Measurements from ENCODE around the gene SEPTIN12.

SEPTIN12 gene

DNA sequence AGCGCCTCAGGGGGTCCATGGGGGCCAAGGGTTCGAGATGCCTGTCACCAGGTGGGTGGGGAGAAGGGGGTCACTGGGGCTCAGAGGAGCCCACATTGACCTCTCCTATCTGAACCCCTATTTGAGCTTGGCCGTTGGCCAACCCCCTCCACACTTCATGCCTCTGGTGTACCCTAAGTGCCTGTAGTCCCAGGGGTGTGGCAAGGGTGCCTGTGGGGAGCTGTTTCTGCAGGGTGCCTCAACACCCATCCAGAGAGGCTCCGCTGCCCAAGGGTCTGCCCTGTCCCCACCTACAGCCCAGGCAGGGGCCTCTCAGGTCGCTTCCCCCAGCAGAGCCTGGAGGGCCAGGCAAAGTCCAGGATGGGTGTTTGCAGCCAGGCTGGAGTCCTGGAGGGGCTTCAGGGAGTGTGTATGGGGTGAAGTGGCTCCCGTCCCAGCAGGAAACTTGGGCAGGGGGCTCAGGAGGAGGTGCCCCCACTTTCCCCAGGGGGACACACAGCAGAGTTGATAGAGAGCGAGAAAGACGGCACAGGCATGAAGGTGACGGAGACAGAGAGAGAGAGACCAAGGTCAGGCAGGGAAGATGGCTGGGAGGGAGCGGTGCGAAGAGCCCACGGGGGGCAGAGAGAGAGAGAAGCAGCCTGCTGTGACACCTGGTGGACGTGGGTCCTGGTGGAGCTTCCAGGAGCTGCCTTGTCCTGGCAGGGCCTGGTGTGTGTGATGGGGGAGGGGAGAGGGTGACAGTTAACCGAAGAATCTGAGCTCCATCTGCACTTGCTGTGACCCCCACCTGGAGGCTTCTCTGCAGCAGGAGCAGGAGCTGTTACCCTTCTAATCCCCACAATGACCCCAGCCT lies at the start of gene SEPTIN12:
TSS of gene SEPTIN12 (minus strand) at position 719 of the 856 bp plus-strand sequence. CDS start at position 19, 700 bp downstream.
- DNase-seq (ENCODE audit: low read depth, low spot score), result no peak

DNA sequence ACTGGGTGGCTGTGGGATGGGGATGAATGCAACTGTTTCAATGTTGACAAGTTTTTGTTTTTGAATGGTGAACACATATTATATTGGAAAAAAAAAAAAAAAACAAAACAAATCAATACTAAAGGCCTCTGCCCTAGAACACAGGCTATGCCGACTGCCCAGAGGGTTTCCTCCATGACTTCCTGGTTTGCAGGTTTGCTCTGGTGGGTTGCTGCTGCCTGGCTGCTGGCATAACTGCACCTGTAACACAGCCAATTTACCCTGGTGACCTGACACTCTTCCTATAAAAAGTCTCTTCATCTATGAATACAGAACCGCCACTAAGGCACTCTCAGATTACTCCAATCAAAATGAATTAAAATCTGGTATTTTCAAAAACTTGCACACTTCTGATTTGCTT lies 48.6 kb upstream of the SEPTIN12 start:
- no peak for DNase-seq (ENCODE audit: low read depth, low spot score)

DNA sequence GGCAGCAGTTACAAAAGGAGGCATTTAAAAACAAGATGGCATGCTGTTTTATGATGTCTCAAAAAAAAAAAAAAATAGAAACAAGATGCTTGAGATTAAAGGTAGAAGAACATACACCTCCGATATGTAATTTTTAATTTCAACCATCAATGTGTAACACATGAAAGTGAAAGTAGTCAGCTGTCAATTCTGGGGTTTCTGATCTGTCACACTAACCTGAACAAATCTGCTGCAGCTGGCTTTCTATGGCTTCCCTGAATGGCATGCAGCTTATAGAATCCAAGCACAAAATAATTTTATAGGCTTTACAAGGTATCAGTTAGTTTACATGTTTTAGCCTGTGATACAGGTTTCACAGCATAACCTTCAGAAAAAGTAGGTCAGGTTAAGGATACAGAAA lies 45.4 kb upstream of the SEPTIN12 start:
- DNase-seq (ENCODE audit: low read depth, low spot score), result no peak

- no peak for DNase-seq (ENCODE audit: low read depth, low spot score)
Observed at GRCh38 chr16:4832698-4833343, 44.7 kb upstream of the SEPTIN12 start.

GRCh38 chr16:4831616-4832015 lies 43.5 kb upstream of the SEPTIN12 start:
- DNase-seq (ENCODE audit: low read depth, low spot score), result no peak

DNA sequence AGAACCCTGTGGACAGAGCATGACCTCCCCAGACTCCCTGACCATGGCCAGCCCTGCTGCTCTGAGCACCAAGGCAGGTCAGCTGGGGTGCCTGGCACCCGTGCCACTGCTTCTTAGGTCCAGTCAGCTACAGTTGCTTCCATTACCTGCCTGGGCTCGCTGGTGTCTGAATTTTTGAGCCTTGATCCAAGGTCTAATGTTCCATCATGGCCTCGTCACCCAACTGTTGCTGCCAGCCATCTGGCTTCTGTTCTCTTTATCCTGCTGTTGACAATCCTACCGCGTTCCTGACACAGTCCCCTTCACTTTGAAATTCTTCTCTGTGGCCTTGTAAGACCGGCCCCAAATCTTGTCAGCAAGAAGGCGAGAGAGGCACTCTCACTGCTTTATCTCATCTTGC lies 42.3 kb upstream of the SEPTIN12 start:
- no peak for DNase-seq (ENCODE audit: low read depth, low spot score)

DNA sequence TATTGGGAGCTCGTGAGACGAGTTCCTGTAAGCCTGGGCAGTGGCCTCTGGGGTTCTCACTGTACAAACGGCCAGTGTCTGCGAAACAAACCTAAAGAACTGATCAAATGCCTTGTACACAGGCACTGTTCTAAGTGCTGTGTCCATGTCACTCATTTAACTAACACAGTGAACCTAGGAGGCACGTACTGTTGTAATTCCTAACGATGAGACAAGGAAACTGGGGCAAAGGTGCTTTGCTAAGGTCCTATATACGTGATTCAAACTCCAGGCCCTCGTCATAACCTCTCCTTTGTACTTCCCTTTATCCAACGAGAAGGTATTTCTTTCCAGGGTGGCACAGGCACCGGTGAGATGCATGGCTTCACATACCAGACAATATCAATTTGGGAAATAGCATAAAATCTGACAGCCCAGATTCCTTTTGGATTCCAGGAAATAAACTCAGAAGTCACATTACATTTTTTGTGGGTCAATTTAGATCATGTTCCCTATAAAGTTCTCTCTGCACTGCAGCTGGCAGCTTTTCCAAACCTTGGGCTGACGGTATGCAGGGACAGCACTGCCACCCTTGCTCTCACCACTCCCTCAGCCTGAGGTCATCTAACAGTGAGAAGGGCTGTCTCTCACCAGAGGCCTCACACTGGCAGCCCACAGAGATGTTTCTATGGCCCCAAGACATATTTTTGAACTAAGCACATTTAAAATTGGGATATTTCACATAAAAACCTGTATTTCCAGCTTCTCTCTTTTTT lies 40.6 kb upstream of the SEPTIN12 start:
- no peak for DNase-seq (ENCODE audit: low read depth, low spot score)

DNA sequence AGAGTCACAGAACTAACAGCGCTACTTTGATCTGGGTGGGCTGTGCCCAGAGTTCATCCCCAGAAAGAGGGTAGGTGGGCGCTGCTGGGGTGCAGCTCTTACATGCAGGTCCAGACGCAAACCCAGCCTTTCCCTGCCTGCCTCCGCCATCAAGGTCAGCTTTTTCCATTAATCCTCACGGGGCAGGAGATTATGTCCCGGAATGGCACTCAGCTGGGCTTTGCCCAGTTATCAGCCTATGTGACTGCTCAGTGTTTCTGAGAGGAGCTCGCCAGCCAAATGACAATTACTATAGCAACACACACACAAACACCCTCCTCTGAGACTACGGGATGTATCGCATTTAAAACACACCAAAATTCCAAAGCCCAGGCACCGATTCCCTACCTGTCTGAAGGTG lies 38.8 kb upstream of the SEPTIN12 start:
- DNase-seq (ENCODE audit: low read depth, low spot score), result no peak

DNA sequence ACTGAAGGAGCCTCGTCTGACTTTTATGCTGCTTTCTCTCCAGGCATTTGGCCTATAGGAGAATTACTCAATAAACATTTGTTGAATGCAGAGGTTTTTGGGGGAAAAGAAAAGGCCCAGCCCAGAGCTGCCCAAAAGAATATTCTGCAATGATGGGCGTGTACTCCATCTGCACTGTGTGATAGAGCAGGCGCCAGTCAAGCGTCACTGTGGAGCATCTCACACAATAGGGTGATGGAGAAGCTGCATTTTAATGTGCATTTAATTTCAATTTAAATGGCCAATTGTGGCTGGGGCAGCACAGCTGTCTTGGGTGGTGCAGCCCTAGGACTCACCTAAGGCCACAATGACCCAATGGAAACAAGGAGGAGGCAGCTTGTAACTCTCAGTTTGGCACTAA lies 38.4 kb upstream of the SEPTIN12 start:
- no peak for DNase-seq (ENCODE audit: low read depth, low spot score)

GRCh38 chr16:4825196-4825595 lies 37.1 kb upstream of the SEPTIN12 start:
- no peak for DNase-seq (ENCODE audit: low read depth, low spot score)

- DNase-seq (ENCODE audit: low read depth, low spot score), result no peak
Observed at GRCh38 chr16:4820652-4821051, 32.5 kb upstream of the SEPTIN12 start.

DNA sequence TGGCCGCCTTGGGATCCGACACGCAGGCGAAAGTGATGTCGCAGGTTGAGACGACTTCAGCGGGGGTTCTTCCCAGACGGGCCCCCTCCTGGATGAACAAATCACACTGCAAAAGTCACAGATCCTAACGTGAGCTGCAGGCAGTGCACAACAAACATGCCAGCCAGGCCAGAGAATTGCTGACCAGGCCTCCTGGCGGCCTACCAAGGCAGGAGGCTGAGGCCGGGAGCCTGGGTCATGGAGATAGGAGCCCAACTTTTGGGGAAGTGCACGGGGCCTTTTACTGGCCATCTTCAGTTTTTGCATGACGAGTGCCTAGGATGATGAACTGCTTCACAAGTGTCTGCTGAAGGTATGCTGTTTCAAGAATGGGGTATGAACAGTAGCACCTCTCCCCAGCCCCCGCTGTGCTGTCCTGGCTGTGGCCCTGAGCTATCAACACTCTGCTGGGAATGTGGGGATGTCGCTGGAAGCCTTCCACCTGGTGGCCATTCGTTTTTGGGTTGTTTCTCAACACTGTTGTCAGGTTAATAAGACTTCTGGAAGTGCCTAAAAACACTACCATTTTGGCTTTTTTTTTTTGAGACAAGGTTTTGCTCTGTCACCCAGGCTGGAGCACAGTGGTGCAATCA lies 26.5 kb upstream of the SEPTIN12 start:
- DNase-seq (ENCODE audit: low read depth, low spot score), result no peak

DNA sequence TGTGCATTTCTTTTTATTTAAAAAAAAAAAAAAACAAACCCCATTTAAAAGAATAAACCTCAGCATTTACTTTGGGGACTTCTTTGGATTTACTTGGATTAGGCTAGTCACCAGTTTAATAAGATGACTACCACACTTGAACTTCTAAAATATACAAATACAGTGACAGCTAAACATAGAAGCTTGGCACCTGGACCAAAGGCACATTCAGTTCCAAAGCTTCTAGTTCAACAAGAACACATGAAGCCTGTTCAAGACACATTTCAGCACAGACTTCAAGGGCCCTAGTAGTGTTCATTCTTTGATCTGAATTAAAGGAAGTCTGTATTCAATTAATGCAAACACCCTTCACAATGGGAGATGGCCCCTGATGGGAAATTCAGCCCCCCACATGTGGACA lies 25.9 kb upstream of the SEPTIN12 start:
- no peak for DNase-seq (ENCODE audit: low read depth, low spot score)

GRCh38 chr16:4813251-4814003 lies 25.3 kb upstream of the SEPTIN12 start:
- DNase-seq (ENCODE audit: low read depth, low spot score), result no peak

- no peak for DNase-seq (ENCODE audit: low read depth, low spot score)
Observed at GRCh38 chr16:4811773-4812172, 23.6 kb upstream of the SEPTIN12 start.

DNA sequence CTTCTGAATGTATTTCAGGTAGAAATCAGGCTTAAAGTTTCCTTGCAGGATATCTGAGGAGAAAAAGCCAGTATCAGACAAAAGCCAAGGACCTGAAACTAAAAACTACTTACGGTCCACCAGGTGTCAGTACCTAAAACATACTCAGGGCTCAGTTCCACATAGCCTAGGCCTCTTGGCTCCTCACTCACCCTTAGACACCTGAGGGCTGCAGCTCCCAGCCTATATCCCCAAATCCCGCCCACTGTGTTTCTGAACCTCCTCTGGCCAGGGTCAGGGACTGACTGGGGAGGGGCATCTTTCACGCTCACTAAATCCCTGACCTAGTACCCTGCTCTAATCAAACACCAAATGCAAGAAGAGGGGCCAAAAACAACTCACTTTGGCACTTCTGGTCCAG lies 23.1 kb upstream of the SEPTIN12 start:
- DNase-seq (ENCODE audit: low read depth, low spot score), result no peak

DNA sequence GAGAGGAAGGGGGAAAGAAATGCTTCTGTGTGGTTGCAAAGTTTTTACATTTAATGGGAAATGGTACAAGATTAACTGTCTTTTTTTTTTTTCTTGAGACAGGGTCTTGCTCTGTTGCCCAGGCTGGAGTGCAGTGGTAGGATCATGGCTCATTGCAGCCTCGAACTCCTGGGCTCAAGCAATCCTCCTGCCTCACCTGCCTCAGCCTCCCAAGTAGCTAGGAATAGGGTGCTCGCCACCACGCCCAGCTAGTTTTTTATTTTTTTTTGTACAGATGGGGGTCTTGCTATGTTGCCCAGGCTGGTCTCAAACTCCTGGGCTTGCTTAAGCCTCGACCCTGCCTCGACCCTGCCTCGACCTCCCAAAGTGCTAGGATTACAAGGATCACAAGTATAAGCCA lies 18.1 kb upstream of the SEPTIN12 start:
- no peak for DNase-seq (ENCODE audit: low read depth, low spot score)

DNA sequence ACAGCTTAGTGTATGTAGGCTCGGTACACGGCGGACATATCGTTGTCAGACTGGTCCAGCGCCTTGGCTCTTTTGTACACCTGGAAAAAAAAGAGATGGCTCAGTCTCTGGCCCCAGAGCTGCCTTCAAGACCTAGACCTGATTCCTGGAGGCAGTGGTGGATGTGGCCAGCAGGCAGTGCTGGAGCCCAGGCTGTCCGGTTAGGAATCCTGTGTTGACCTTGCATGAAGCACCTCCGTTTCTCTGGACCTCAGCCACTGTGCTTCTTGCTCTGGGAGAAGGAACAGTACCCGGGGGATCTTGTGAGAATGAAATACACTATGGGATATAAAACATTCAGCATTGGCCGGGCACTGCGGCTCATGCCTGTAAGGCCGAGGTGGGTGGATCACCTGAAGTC lies 17.1 kb upstream of the SEPTIN12 start:
- no peak for DNase-seq (ENCODE audit: low read depth, low spot score)

GRCh38 chr16:4803898-4804762 lies 16.0 kb upstream of the SEPTIN12 start:
- DNase-seq (ENCODE audit: low read depth, low spot score), result no peak

DNA sequence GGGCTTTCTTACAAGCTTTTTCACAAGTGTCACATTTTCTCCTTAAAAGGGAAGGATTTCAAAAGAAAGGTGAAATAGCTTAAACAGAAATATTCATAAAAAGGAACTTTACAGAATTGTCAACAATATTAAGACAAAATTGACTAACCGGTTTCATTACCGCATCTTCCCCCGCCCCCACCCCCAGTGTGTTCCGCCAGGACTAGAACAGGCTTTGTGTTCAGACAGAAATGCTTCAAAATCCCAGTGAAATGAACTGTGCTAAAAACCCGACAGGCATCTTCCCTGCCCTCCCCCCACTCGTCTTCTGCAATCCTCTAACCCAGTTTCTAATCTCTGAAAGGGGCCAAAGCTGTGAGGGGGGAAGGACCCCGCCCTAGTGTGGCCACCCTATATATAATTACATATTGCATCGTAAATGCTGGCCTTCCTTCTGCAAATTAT lies 15.3 kb upstream of the SEPTIN12 start:
- DNase-seq (ENCODE audit: low read depth, low spot score), result no peak
